ENCODE data around the gene SGSM1.

SGSM1 gene

GRCh38 chr22:24806663-24807001, 621 bp downstream of the SGSM1 start:
- DNase-seq (ENCODE audit: low spot score): no peak

DNA sequence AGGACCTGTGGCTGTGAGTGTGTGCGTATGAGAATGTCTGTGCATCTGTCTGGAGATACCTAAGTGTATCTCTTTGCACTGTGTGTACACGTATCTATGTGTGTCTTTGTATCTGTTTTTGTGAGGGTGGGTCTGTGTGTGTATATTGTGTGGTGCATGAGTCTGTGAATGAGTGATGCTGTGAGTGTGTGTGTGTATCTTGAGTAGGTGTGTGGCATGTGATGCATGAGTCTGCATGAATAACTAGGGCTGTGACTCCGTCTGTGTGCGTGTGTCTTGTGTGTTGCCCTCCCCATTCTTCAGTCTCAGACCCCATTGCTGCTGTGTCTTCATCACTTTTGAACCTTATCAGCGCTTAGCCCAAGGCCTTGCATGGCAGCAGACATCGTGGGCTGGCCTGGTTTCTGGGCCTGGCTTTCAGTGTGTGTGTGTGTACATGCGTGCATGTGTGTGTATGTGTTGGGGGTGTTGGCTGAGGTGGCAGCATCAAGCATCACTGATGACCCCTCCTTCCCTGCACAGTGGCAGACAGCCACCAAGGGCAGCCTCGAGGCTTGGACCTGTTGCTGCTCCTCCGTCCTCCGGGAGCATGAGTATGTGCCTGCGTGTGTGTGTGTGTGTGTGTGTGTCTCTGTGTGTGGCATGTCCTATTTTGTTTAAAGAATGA, 1.4 kb downstream of the SGSM1 start:
- DNase-seq (ENCODE audit: low spot score): no peak

DNA sequence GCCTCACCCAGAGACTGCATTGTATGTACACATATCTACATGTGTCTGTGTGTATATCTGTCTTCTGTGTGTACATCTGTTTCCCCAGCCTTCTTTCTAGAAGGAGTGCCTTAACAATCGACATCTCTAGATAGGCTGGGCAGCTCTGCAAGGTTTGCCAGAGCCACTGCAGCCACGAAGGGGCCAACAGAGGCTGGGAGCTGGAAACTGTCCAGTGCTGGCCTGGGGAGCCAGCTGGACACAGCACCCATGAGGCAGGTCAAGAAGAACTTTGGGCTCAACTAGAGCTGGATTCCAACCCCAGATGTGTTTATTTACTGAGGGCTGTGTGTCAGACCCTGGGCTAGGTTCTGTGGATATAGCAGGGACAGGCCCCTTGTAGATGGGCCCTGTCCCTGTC, 3.3 kb downstream of the SGSM1 start:
- no peak for DNase-seq (ENCODE audit: low spot score)

GRCh38 chr22:24810043-24810749, 4.2 kb downstream of the SGSM1 start:
- no peak for DNase-seq (ENCODE audit: low spot score)

DNA sequence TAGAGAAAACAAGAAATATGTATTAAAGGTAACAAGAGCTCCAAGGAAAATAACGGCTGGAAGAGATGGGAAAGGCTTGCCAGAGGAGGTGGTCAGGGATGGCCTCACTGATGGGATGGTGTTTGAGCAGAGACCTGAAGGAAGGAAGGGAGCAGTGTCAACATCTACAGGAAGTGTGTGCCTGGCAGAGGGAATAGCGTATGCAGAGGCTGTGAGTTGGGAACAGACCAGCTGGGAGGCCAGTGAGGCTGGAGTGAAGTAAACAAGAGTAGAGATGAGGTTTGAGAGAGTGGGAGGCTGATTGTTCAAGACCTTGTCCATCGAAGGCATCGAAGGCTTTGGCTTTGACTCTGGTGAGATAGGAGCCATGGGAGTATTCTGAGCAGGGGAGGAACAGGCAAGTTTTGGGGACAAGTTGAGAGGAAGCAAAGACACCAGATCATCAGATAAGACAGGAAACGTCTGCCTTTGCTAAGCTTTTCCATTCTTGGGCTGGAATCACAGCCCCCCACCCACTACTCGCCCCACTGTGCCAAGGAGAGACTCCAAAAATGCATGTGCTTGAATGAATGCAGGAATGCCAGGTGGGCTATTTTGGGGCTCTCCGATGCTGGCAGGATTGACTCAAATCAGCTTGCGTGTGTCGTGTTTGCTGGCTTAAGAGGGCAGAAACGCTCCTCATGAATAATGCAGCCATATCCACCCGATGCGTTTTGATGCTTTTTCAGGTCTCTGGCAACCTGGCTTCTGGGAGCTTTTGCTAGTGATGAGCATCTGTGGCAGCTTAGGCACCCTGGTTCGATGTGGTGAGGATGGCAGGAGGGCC, 7.2 kb downstream of the SGSM1 start:
- no peak for DNase-seq (ENCODE audit: low spot score)

GRCh38 chr22:24813861-24814770, 8.1 kb downstream of the SGSM1 start:
- DNase-seq (ENCODE audit: low spot score): no peak

- DNase-seq (ENCODE audit: low spot score): no peak
Observed at GRCh38 chr22:24816806-24817205, 10.8 kb downstream of the SGSM1 start.

- DNase-seq (ENCODE audit: low spot score): no peak
Observed at GRCh38 chr22:24819487-24819886, 13.5 kb downstream of the SGSM1 start.

DNA sequence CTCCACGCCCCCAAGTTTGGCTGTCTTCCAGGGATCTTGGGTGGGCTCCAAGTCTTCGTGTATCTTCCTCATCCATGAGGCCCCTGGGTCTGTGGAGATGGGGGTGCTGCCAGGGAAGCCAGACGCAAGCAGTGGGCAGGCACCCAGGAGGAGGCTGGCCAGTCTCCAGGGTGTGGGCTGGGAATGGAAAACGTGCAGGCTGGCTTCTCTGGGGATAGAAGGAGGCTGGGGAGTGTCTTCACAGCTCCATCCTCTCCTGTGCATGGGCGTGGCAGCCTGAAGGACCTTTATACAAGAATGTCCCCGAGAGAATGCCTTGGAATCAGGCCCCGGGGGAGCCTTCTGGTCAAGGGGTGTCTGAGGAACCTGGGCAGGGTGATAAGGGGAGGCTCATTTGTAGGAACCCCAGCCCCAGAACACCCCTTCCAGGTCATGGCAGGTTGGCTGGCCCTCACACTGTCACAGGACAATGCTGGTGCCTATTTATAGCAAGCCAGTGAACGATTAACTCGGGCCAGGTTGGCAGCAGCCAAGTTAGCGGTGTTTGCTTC, 14.0 kb downstream of the SGSM1 start:
- DNase-seq (ENCODE audit: low spot score): no peak

- DNase-seq (ENCODE audit: low spot score): no peak
Observed at GRCh38 chr22:24822471-24822870, 16.5 kb downstream of the SGSM1 start.

- no peak for DNase-seq (ENCODE audit: low spot score)
Observed at GRCh38 chr22:24823787-24824186, 17.8 kb downstream of the SGSM1 start.

GRCh38 chr22:24824250-24824649, 18.2 kb downstream of the SGSM1 start:
- no peak for DNase-seq (ENCODE audit: low spot score)

DNA sequence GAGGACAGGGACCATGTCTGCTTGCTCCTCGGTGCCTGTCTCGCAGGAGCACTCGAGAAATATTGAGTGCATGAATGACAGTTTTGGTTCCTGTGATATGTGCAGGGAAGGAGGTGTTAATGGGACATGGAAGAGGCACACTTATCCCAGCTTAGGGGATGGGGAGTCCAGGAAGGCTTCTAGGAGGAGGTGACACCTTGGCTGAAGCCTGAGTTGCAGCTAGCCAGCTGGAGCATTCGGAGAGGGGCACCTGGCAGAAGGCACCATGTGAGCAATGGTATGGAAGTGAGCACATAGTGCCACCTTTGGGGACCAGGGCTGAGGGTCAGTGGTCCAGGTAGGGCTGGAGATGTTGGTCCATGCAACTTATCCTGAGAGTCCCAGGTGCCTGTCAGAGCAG, 18.9 kb downstream of the SGSM1 start:
- DNase-seq (ENCODE audit: low spot score): no peak

- no peak for DNase-seq (ENCODE audit: low spot score)
Observed at GRCh38 chr22:24826710-24827285, 20.8 kb downstream of the SGSM1 start.

DNA sequence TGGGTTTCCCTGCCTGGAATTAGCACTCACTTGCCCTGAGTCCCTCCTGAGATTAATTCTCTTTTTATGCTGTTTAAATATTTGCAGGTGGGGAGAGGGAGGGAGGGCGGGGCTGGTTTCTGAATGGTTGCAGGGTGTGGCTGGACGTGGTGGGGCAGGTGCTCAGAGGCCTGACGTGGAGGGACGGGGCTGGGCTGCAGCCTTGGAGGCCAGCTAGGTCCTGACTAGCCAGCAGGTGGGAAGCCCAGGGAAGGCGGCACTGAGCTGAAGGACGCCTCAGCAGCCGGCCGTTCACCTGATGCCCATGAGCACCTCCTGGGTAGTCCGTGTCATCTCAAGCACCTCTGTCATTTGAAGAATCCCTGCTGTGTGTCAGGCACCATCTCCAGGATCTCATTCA, 21.3 kb downstream of the SGSM1 start:
- no peak for DNase-seq (ENCODE audit: low spot score)

DNA sequence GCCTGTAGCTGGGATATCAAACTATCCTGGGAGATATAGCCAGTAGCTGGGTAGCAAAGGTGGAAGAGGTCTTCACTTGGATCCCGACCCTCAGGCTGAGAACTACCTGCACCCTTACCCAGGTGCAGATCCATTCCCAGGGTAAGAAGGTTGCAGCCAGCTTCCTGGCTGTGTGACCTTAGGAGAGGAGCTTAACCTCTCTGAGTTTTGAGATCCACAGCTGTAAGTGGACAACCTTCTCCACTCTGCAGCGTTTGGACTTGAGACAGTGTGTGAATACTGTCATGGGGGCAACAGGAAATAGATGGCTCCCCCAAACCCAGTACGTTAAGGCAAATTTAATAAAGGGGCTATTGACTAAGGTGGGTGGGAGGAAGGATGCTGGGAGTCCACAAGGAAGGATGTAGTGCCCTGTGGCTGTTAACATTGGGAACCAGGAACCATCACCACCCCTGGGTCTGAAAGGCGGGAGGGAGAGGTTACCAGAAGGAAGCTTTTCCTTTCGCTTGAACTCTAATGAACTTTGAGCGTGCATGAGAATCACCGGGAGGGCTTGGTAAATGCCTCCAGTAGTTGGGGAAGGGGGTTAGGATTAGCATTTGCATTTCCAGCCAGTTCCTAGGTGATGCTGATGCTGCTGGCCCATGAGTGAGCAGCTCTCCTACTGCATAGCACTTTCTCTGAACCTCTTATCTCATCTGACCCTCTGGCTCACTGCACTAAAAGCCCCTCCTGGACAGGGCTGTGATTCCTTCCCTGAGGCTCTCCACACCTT, 24.4 kb downstream of the SGSM1 start:
- no peak for DNase-seq (ENCODE audit: low spot score)

GRCh38 chr22:24831687-24832086, 25.7 kb downstream of the SGSM1 start:
- no peak for DNase-seq (ENCODE audit: low spot score)

GRCh38 chr22:24833881-24834495, 28.0 kb downstream of the SGSM1 start:
- no peak for DNase-seq (ENCODE audit: low spot score)

DNA sequence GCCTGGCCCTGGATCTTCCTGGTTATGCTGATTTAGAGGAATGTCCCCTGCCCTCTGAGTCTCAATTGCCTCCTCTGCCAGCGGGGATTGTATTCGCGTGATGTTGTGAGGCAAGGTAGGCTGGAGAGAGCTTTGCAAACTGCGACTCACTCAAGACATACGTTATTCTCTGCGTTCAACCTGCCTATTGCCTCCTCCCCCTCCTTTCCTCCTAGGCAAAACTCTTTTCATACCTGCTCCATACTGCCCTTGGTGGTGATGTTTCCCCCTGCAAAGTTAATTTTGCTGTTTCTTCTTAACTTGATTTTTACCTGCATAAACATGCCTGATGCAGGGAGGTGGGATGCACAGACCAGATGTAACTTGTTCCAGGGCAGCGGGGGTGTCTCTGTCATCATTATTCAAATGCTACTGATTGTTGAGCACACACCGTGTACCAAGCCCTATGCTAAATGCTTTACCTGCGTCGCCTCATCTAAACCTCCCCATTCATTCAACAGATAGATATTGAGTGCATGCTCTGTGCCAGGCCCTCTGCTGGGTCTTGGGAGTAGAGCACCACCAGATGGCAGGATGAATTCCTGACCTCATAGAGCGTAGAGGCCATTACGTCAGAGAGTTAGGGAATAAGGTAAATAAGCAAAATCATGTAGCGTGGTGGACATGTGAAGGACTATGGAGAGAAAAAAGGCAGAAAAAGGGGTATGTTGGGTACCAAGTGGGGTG, 29.0 kb downstream of the SGSM1 start:
- no peak for DNase-seq (ENCODE audit: low spot score)
